ENCODE results near the gene ATP2B3.

The ATP2B3 gene

GRCh38 chrX:153498453-153498852 lies 19.0 kb upstream of the ATP2B3 start:
- no peaks in the 10 kb centered on the region for H4K20me1 ChIP-seq (ENCODE audit: low read depth, low read length)
- H3K27me3 ChIP-seq (ENCODE audit: low read length): no peaks in the 10 kb centered on the region
- H3K4me3 ChIP-seq (ENCODE audit: insufficient read depth, low read length, poor library complexity, severe bottlenecking): no peak overlapping the region
- no peaks in the 10 kb centered on the region for H3K9me3 ChIP-seq (ENCODE audit: insufficient read depth, low read length)
- H3F3A ChIP-seq (ENCODE audit: insufficient read depth): no peaks in the 10 kb centered on the region
- no peak overlapping the region for H3K27ac ChIP-seq (ENCODE audit: low read depth, low read length)
- no peak for TF ChIP-seq EZH2phosphoT487 (conservative IDR thresholded peaks at IDR 0.05; ENCODE audit: low read length)
- no peak for TF ChIP-seq CTCF (IDR thresholded peaks at IDR 0.05; ENCODE audit: insufficient read depth, low read length, poor library complexity, severe bottlenecking)
- H3K9ac ChIP-seq (ENCODE audit: low read length): no peak overlapping the region
- no peak overlapping the region for H3K4me2 ChIP-seq (ENCODE audit: low read depth, low read length, poor library complexity, severe bottlenecking)
- H3K9me2 ChIP-seq (replicated peaks; ENCODE audit: insufficient read depth, low read length): no peaks in the 10 kb centered on the region
- H3K79me2 ChIP-seq (ENCODE audit: insufficient read depth, low read length): no peaks in the 10 kb centered on the region
- H3K36me3 ChIP-seq (ENCODE audit: low read length): no peaks in the 10 kb centered on the region
- no peak overlapping the region for H2AFZ ChIP-seq (ENCODE audit: low read depth, low read length, severe bottlenecking)

GRCh38 chrX:153499341-153499740 lies 18.1 kb upstream of the ATP2B3 start:
- no peak overlapping the region for H3K27ac ChIP-seq (ENCODE audit: low read depth, low read length)
- no peaks in the 10 kb centered on the region for H3K9me3 ChIP-seq (ENCODE audit: insufficient read depth, low read length)
- no peaks in the 10 kb centered on the region for H3K36me3 ChIP-seq (ENCODE audit: low read length)

GRCh38 chrX:153499876-153500275 lies 17.6 kb upstream of the ATP2B3 start:
- Histone ChIP-seq H3K9me2 (replicated peaks; ENCODE audit: insufficient read depth, low read length) (no peaks in the 10 kb centered on the region), H2AFZ (ENCODE audit: low read depth, low read length, severe bottlenecking) (no peak overlapping the region), H3K4me2 (ENCODE audit: low read depth, low read length, poor library complexity, severe bottlenecking) (no peak overlapping the region), H3K4me3 (ENCODE audit: insufficient read depth, low read length, poor library complexity, severe bottlenecking) (no peak overlapping the region), H3K9me3 (ENCODE audit: insufficient read depth, low read length) (no peaks in the 10 kb centered on the region), H3K36me3 (ENCODE audit: low read length) (no peaks in the 10 kb centered on the region), H3K79me2 (ENCODE audit: insufficient read depth, low read length) (no peaks in the 10 kb centered on the region), H4K20me1 (ENCODE audit: low read depth, low read length) (no peaks in the 10 kb centered on the region), H3K9ac (ENCODE audit: low read length) (no peak overlapping the region), H3F3A (ENCODE audit: insufficient read depth) (no peaks in the 10 kb centered on the region), H3K27ac (ENCODE audit: low read depth, low read length) (no peak overlapping the region), H3K27me3 (ENCODE audit: low read length) (no peaks in the 10 kb centered on the region)
- TF ChIP-seq EZH2phosphoT487 (conservative IDR thresholded peaks at IDR 0.05; ENCODE audit: low read length): no peak

More at GRCh38 chrX:153499341-153499740, 18.1 kb upstream of the ATP2B3 start:
- H3K4me2 ChIP-seq (ENCODE audit: low read depth, low read length, poor library complexity, severe bottlenecking): no peak overlapping the region
- no peaks in the 10 kb centered on the region for H3K79me2 ChIP-seq (ENCODE audit: insufficient read depth, low read length)
- no peak overlapping the region for H3K9ac ChIP-seq (ENCODE audit: low read length)
- no peaks in the 10 kb centered on the region for H3K27me3 ChIP-seq (ENCODE audit: low read length)
- no peak overlapping the region for H2AFZ ChIP-seq (ENCODE audit: low read depth, low read length, severe bottlenecking)
- no peaks in the 10 kb centered on the region for H3F3A ChIP-seq (ENCODE audit: insufficient read depth)
- H3K4me3 ChIP-seq (ENCODE audit: insufficient read depth, low read length, poor library complexity, severe bottlenecking): no peak overlapping the region
- H4K20me1 ChIP-seq (ENCODE audit: low read depth, low read length): no peaks in the 10 kb centered on the region
- no peaks in the 10 kb centered on the region for H3K9me2 ChIP-seq (replicated peaks; ENCODE audit: insufficient read depth, low read length)
- TF ChIP-seq CTCF (IDR thresholded peaks at IDR 0.05; ENCODE audit: insufficient read depth, low read length, poor library complexity, severe bottlenecking): no peak
- TF ChIP-seq EZH2phosphoT487 (conservative IDR thresholded peaks at IDR 0.05; ENCODE audit: low read length): no peak

GRCh38 chrX:153500676-153501280 lies 16.7 kb upstream of the ATP2B3 start:
- Histone ChIP-seq H3K9ac (ENCODE audit: low read length) (no peak overlapping the region), H3K27ac (ENCODE audit: low read depth, low read length) (no peak overlapping the region), H3F3A (ENCODE audit: insufficient read depth) (no peaks in the 10 kb centered on the region), H2AFZ (ENCODE audit: low read depth, low read length, severe bottlenecking) (no peak overlapping the region), H3K36me3 (ENCODE audit: low read length) (no peaks in the 10 kb centered on the region), H3K4me2 (ENCODE audit: low read depth, low read length, poor library complexity, severe bottlenecking) (no peak overlapping the region), H3K9me2 (replicated peaks; ENCODE audit: insufficient read depth, low read length) (no peaks in the 10 kb centered on the region), H3K79me2 (ENCODE audit: insufficient read depth, low read length) (no peaks in the 10 kb centered on the region), H4K20me1 (ENCODE audit: low read depth, low read length) (no peaks in the 10 kb centered on the region), H3K9me3 (ENCODE audit: insufficient read depth, low read length) (no peaks in the 10 kb centered on the region), H3K27me3 (ENCODE audit: low read length) (no peaks in the 10 kb centered on the region), H3K4me3 (ENCODE audit: insufficient read depth, low read length, poor library complexity, severe bottlenecking) (no peak overlapping the region)
- TF ChIP-seq EZH2phosphoT487 (conservative IDR thresholded peaks at IDR 0.05; ENCODE audit: low read length) (no peak), CTCF (IDR thresholded peaks at IDR 0.05; ENCODE audit: insufficient read depth, low read length, poor library complexity, severe bottlenecking) (no peak)

All from SU-DHL-6 (cell line).